ENCODE data around the gene PLD3.

DNA sequence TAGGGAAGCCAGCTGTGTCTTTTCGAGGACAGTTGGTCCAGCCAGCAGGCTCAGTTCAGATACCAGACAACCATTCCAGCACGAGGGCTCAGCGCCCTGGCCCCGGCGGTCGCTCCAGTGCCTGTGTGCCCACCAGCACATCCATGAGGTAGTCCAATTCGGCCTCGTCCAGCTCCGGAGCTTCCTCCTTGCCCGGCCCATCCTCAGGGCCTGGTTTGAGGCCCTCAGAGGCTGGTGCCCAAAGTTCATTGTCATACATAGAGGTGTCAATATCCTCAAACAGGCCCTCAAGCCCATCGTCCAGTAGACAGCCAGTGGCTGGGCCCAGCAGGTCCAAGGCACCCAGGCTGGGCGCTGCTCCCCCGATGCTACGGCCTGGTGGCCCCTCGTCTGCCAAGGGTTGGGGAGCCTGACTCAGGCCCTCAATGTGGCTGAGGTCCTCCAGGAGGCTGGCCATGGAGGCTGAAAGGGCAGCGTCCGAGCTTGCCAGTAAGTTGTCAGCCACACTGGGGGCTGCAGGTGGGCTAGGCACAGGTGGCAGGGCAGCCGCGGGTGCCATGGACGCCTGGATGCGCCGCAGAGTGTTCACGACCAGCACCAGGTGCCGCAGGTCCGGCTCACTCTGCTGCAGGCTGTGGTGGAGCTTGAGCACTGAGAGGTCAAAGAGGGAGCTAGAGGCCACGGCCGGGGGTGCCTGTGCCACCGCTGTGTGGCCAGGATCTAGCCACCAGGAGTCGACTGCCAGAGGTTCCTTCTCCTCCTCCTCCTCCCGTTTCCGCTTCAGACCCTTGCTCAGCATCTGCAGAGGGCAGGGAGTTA lies 74.5 kb downstream of the PLD3 start:
- TF ChIP-seq EZH2 (IDR thresholded peaks at IDR 0.05; ENCODE audit: insufficient read depth, poor library complexity, severe bottlenecking) (no peak), EZH2phosphoT487 (IDR thresholded peaks at IDR 0.05; ENCODE audit: insufficient read depth, low read depth) (no peak)
